Stimulated activated naive CD8-positive, alpha-beta T cell treated with anti-CD3 and anti-CD28 coated beads, Interleukin-15, Interleukin-2, amounts not matched to agents 100 ng/mL and 50 ng/mL, for 24 hours (primary cell): Measurements from ENCODE around the gene LMF1.
"Not testable (repeated sequence)": the region's sequence is repeated elsewhere in the genome, so short reads cannot be mapped to it uniquely, and the experiment has no call there.

Experiments used
- H3K27ac Mint-ChIP-seq: one replicate; pipeline ENCODE4 v1.8.0; 2021; ENCODE audit warnings: mild to moderate bottlenecking, mixed read lengths
- H3K27me3 Mint-ChIP-seq: one replicate; pipeline ENCODE4 v1.8.0; 2021; ENCODE audit warnings: mixed read lengths
- H3K36me3 Mint-ChIP-seq: one replicate; pipeline ENCODE4 v1.8.0; 2021; ENCODE audit warnings: low read depth, mixed read lengths
- H3K4me1 Mint-ChIP-seq: one replicate; pipeline ENCODE4 v1.8.0; 2021; ENCODE audit warnings: low read depth, mixed read lengths
- H3K4me3 Mint-ChIP-seq: one replicate; pipeline ENCODE4 v1.8.0; 2021; ENCODE audit warnings: mild to moderate bottlenecking, mixed read lengths
- H3K9me3 Mint-ChIP-seq: one replicate; pipeline ENCODE4 v1.8.0; 2021; ENCODE audit warnings: mixed read lengths

The LMF1 gene

DNA sequence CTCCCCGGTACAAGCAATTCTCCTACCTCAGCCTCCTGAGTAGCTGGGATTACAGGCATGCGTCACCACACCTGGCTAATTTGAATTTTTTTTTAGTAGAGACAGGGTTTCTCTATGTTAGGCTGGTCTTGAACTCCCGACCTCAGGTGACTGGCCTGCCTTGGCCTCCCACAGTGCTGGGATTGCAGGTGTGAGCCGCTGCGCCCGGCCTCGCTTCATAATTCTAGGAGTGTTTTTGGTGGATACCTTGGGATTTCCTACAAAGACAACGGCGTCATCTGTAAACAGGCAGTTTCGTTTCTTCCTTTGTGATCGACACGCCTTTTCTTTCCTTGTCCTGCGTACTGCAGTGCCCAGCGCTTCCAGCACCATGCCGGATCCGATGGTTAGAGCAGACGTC lies 109.3 kb downstream of the LMF1 start:
- Mint-ChIP-seq H3K9me3 (peaks cover 10% of the 10 kb centered on the region), H3K4me3 (no peak overlapping the region), H3K27ac (no peak overlapping the region), H3K36me3 (peaks cover 5% of the 10 kb centered on the region), H3K27me3 (no peaks in the 10 kb centered on the region), H3K4me1 (no peaks in the 10 kb centered on the region)

GRCh38 chr16:860891-861290 lies 109.9 kb downstream of the LMF1 start:
- Mint-ChIP-seq H3K4me1 (no peaks in the 10 kb centered on the region), H3K27ac (no peak overlapping the region), H3K27me3 (no peaks in the 10 kb centered on the region), H3K36me3 (peaks cover 5% of the 10 kb centered on the region), H3K9me3 (peaks cover 10% of the 10 kb centered on the region), H3K4me3 (no peak overlapping the region)

- not testable (repeated sequence) for H3K27me3 Mint-ChIP-seq, H3K27ac Mint-ChIP-seq, H3K4me1 Mint-ChIP-seq, H3K36me3 Mint-ChIP-seq, H3K4me3 Mint-ChIP-seq
- H3K9me3 Mint-ChIP-seq: peaks cover 10% of the 10 kb centered on the region
These were observed 111.8 kb downstream of the LMF1 start for GRCh38 chr16:858971-859370.

- H3K4me3 Mint-ChIP-seq, H3K4me1 Mint-ChIP-seq, H3K36me3 Mint-ChIP-seq, H3K27me3 Mint-ChIP-seq, H3K27ac Mint-ChIP-seq: not testable (repeated sequence)
- peaks cover 10% of the 10 kb centered on the region for H3K9me3 Mint-ChIP-seq
These were observed 112.3 kb downstream of the LMF1 start for GRCh38 chr16:858441-858840.

DNA sequence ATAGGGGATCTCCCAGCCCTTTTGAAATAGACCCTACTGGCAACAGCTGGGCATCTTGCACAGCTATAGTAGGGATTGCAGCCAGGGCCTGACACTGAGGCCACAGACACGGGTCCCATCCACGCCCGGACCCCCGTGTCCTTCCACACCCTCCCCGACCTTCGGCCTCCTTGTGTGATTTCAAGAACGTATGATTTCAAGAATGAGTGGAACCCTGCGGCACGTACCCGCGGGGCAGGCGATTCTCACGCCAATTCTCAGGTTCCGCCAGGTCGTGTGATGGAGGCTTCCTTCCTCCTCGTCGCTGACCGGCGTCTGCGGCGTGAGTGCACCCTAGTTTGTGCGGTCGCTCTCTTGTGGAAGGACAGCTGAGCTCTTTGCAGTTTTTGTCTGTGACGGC lies 114.0 kb downstream of the LMF1 start:
- Mint-ChIP-seq H3K9me3 (peaks cover 8% of the 10 kb centered on the region), H3K36me3 (peaks cover 5% of the 10 kb centered on the region), H3K4me3 (no peak overlapping the region), H3K4me1 (no peaks in the 10 kb centered on the region), H3K27me3 (no peaks in the 10 kb centered on the region), H3K27ac (no peak overlapping the region)

DNA sequence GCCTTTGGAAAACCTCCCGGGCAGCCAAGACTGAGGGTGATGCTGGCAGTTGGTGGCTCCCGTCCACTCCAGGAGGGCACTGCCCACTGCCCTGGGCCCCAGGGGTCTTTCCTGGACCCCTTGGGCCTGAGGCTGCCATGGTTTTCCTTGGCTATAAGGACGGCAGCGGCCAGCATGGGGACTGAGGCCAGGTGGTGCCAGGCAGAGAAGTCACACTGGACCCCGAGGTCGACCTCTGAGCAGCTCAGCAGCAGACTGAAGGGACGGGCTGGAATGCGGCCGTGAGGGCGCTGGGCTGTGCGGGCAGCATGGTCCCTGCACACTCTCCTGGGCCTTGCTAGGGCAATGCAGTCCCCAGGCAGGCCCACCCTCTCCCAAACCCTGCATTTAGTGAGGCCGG lies 114.7 kb downstream of the LMF1 start:
- H3K4me3 Mint-ChIP-seq: no peak overlapping the region
- H3K36me3 Mint-ChIP-seq: peaks cover 5% of the 10 kb centered on the region
- H3K4me1 Mint-ChIP-seq: no peaks in the 10 kb centered on the region
- peaks cover 5% of the 10 kb centered on the region for H3K9me3 Mint-ChIP-seq
- no peaks in the 10 kb centered on the region for H3K27me3 Mint-ChIP-seq
- no peak overlapping the region for H3K27ac Mint-ChIP-seq

DNA sequence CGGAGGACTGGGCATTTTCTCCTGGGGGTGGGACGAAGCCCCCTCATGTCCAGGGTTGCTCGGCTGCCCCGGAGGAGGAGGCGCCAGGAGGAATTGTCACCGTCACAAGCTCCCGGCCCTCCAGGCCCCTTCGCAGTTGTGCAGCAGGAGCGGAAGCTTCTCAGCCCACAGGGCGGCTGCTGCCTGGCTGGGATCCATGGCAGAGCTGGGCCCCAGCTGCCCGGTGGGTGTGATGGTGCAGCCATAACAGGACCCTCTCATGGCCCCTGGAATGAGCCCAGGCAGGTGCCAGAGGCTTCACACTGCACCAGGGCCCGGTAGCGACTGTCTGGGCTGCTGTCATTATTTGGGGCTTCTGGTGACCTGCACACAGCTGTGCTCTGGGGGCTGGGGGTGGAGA lies 115.3 kb downstream of the LMF1 start:
- no peak overlapping the region for H3K4me3 Mint-ChIP-seq

GRCh38 chr16:854808-855410 lies 115.9 kb downstream of the LMF1 start:
- no peaks in the 10 kb centered on the region for H3K9me3 Mint-ChIP-seq
- H3K36me3 Mint-ChIP-seq: no peaks in the 10 kb centered on the region
- H3K4me1 Mint-ChIP-seq: no peaks in the 10 kb centered on the region
- H3K27me3 Mint-ChIP-seq: no peaks in the 10 kb centered on the region
- H3K4me3 Mint-ChIP-seq: no peak overlapping the region
- H3K27ac Mint-ChIP-seq: no peak overlapping the region

More for the DNA sequence above, 115.3 kb downstream of the LMF1 start:
- H3K27me3 Mint-ChIP-seq: no peaks in the 10 kb centered on the region
- peaks cover under 1% of the 10 kb centered on the region for H3K36me3 Mint-ChIP-seq
- H3K27ac Mint-ChIP-seq: no peak overlapping the region
- H3K4me1 Mint-ChIP-seq: no peaks in the 10 kb centered on the region
- peaks cover under 1% of the 10 kb centered on the region for H3K9me3 Mint-ChIP-seq

GRCh38 chr16:853981-854807 lies 116.6 kb downstream of the LMF1 start:
- Mint-ChIP-seq H3K27me3 (no peaks in the 10 kb centered on the region), H3K36me3 (no peaks in the 10 kb centered on the region), H3K9me3 (no peaks in the 10 kb centered on the region), H3K27ac (no peak overlapping the region), H3K4me3 (no peak overlapping the region), H3K4me1 (no peaks in the 10 kb centered on the region)

- Mint-ChIP-seq H3K36me3 (no peaks in the 10 kb centered on the region), H3K27me3 (no peaks in the 10 kb centered on the region), H3K4me1 (no peaks in the 10 kb centered on the region), H3K9me3 (no peaks in the 10 kb centered on the region), H3K27ac (no peak overlapping the region), H3K4me3 (no peak overlapping the region)
These were observed 117.5 kb downstream of the LMF1 start for GRCh38 chr16:853306-853705.

- H3K9me3 Mint-ChIP-seq: no peaks in the 10 kb centered on the region
- H3K4me3 Mint-ChIP-seq: no peak overlapping the region
- no peaks in the 10 kb centered on the region for H3K27me3 Mint-ChIP-seq
- no peaks in the 10 kb centered on the region for H3K4me1 Mint-ChIP-seq
- no peaks in the 10 kb centered on the region for H3K36me3 Mint-ChIP-seq
- no peak overlapping the region for H3K27ac Mint-ChIP-seq
These were observed 118.2 kb downstream of the LMF1 start for GRCh38 chr16:852451-853185.

GRCh38 chr16:851871-852270 lies 118.9 kb downstream of the LMF1 start:
- Mint-ChIP-seq H3K27ac (no peak overlapping the region), H3K27me3 (no peaks in the 10 kb centered on the region), H3K4me1 (no peaks in the 10 kb centered on the region), H3K36me3 (no peaks in the 10 kb centered on the region), H3K4me3 (no peak overlapping the region), H3K9me3 (no peaks in the 10 kb centered on the region)

- Mint-ChIP-seq H3K4me3 (no peak overlapping the region), H3K27ac (no peak overlapping the region), H3K4me1 (no peaks in the 10 kb centered on the region), H3K9me3 (no peaks in the 10 kb centered on the region), H3K27me3 (no peaks in the 10 kb centered on the region), H3K36me3 (no peaks in the 10 kb centered on the region)
These were observed 119.5 kb downstream of the LMF1 start for GRCh38 chr16:851209-851810.

GRCh38 chr16:850668-851067 lies 120.1 kb downstream of the LMF1 start:
- Mint-ChIP-seq H3K36me3 (no peaks in the 10 kb centered on the region), H3K9me3 (no peaks in the 10 kb centered on the region), H3K27ac (no peak overlapping the region), H3K4me1 (no peaks in the 10 kb centered on the region), H3K4me3 (no peak overlapping the region), H3K27me3 (no peaks in the 10 kb centered on the region)
